A673 (cell line): ENCODE results near the gene SMAD3. TPM values are rescaled to one million over a fixed set of nuclear protein-coding genes. Genes with fewer than 3 reads are reported as not detected.
A peak's percentile ranks its signal among the peaks of the same experiment; 100 is the strongest.

Source experiments
- BruUV-seq: library from RNA; stranded (reverse); fragments of 400-500 nt; replicated peaks from 2 replicates; lab custom pipeline; 2021; lab: Mats Ljungman, UMichigan
- CTCF ChIA-PET: fragments of 300-600 bp; sonication (Branson Sonifier 250); formaldehyde crosslinking; loops from one replicate; lab custom pipeline; 2022; ENCODE audit warnings: antibody characterized with exemption; lab: Charles Lee
- POLR2A ChIA-PET: fragments of 300-600 bp; sonication (Branson Sonifier 250); formaldehyde crosslinking; loops from one replicate; lab custom pipeline; 2022; ENCODE audit warnings: antibody characterized with exemption; ENCODE audit not compliant: low non-redundant PET; lab: Charles Lee
- DNase-seq: peaks from one replicate; pipeline ENCODE4 v3.0.0-alpha.2; 2015; ENCODE audit warnings: low spot score
- H3K27ac ChIP-seq: fragments of 200-600 bp; sonication (generic); 2 replicates; pipeline ENCODE4 v1.5.1; 2016; ENCODE audit warnings: mixed run types, low read depth, mild to moderate bottlenecking, mixed read lengths, antibody characterized with exemption, low read length; ENCODE audit not compliant: poor library complexity, severe bottlenecking
- H3K27me3 ChIP-seq: fragments of 200-600 bp; sonication (generic); replicated peaks from 2 replicates; pipeline ENCODE4 v1.6.1; 2017; ENCODE audit warnings: mixed run types, low read depth, mild to moderate bottlenecking, mixed read lengths, antibody characterized with exemption, low read length; ENCODE audit not compliant: insufficient read depth, poor library complexity
- H3K36me3 ChIP-seq: fragments of 200-600 bp; sonication (generic); 2 replicates; pipeline ENCODE4 v1.6.1; 2016; ENCODE audit warnings: mixed run types, mild to moderate bottlenecking, mixed read lengths, antibody characterized with exemption, low read length; ENCODE audit not compliant: insufficient read depth, poor library complexity, severe bottlenecking
- H3K4me1 ChIP-seq: fragments of 200-600 bp; sonication (generic); 2 replicates; pipeline ENCODE4 v1.6.1; 2017; ENCODE audit warnings: mixed run types, mild to moderate bottlenecking, mixed read lengths, antibody characterized with exemption, low read length; ENCODE audit not compliant: insufficient read depth, poor library complexity, severe bottlenecking
- H3K4me3 ChIP-seq: fragments of 200-600 bp; sonication (generic); 2 replicates; pipeline ENCODE4 v1.5.1; 2016; ENCODE audit warnings: low read depth, mixed run types, mild to moderate bottlenecking, mixed read lengths, low read length; ENCODE audit not compliant: poor library complexity, severe bottlenecking
- H3K9me3 ChIP-seq: fragments of 200-600 bp; sonication (generic); 2 replicates; pipeline ENCODE4 v1.6.1; 2016; ENCODE audit warnings: mixed run types, low read depth, mild to moderate bottlenecking, mixed read lengths, antibody characterized with exemption, low read length; ENCODE audit not compliant: poor library complexity, severe bottlenecking
- CTCF ChIP-seq: fragments of 300-800, 200-600 bp; sonication (generic); conservative IDR thresholded peaks from 2 replicates; pipeline ENCODE4 v1.5.1; 2017; ENCODE audit warnings: low read depth, mild to moderate bottlenecking, antibody characterized with exemption, low read length, moderate library complexity, mixed read lengths
- EZH2 ChIP-seq: fragments of 200-600 bp; sonication (generic); IDR thresholded peaks from 2 replicates; pipeline ENCODE4 v1.6.1; 2017; ENCODE audit warnings: borderline replicate concordance, low read depth, mild to moderate bottlenecking, mixed read lengths, antibody characterized with exemption, low read length; ENCODE audit not compliant: poor library complexity, severe bottlenecking
- intact Hi-C: fragments of 100-400 bp; cut with micrococcal nuclease; formaldehyde crosslinking; loops from one replicate; pipeline ENCODE4 v1.10.0; 2022; ENCODE audit not compliant: unreplicated experiment
- total RNA-seq: library from RNA; stranded (reverse); gene quantifications from 2 replicates; pipeline ENCODE4 v1.2.3, GENCODE V29; 2021

The SMAD3 gene
- total RNA-seq, 1 experiment from 2014 or later, result 31.0 TPM

GRCh38 chr15:67137319-67137718 is 71.9 kb downstream of the SMAD3 start:
- H3K36me3 ChIP-seq, result no peaks in the 10 kb centered on the region
- ChIA-PET POLR2A (interaction anchor here (0.5 to 0.6 kb wide), 2 partner anchors 66 to 179 kb away, joined by 3 to 5 read pairs; no protein-coding TSS in a partner anchor), CTCF (no interaction called here)
- DNase-seq, result no peak
- no peak overlapping the region for H3K4me3 ChIP-seq
- H3K4me1 ChIP-seq, result peaks cover 33% of the 10 kb centered on the region
- H3K9me3 ChIP-seq, result no peaks in the 10 kb centered on the region
- H3K27me3 ChIP-seq, result no peaks in the 10 kb centered on the region
- intact Hi-C loops, result no loop called here
- H3K27ac ChIP-seq, result no peak overlapping the region
- no TSS peak for BruUV-seq
- TF ChIP-seq EZH2, result no peak
- no peak for TF ChIP-seq CTCF

GRCh38 chr15:67137951-67138848 is 72.8 kb downstream of the SMAD3 start:
- CTCF ChIA-PET, result no interaction called here
- Histone ChIP-seq H3K9me3 (no peaks in the 10 kb centered on the region), H3K27me3 (no peaks in the 10 kb centered on the region), H3K36me3 (no peaks in the 10 kb centered on the region), H3K27ac (peak overlapping the region; percentile 47), H3K4me3 (peak overlapping the region; percentile 13), H3K4me1 (peaks cover 33% of the 10 kb centered on the region)
- POLR2A ChIA-PET, result interaction anchor here (0.5 to 0.6 kb wide), 2 partner anchors 42 to 775 kb away, joined by 3 to 4 read pairs; no protein-coding TSS in a partner anchor
- no TSS peak for BruUV-seq
- intact Hi-C loops, result no loop called here
- no peak for DNase-seq
- TF ChIP-seq CTCF, result no peak
- no peak for TF ChIP-seq EZH2

- Histone ChIP-seq H3K9me3 (no peaks in the 10 kb centered on the region), H3K27me3 (no peaks in the 10 kb centered on the region), H3K36me3 (no peaks in the 10 kb centered on the region), H3K4me1 (peaks cover 34% of the 10 kb centered on the region), H3K4me3 (peak overlapping the region; percentile 13), H3K27ac (peak overlapping the region; percentile 47)
- BruUV-seq, result no TSS peak
- ChIA-PET POLR2A (no interaction called here), CTCF (no interaction called here)
- intact Hi-C loops, result no loop called here
- DNase-seq, result no peak
- TF ChIP-seq EZH2 (no peak), CTCF (no peak)
These were observed 73.8 kb downstream of the SMAD3 start for GRCh38 chr15:67138891-67139855.
